Endothelial cell of umbilical vein (primary cell): ENCODE data around the gene OR4C45. TPM values are rescaled to one million over a fixed set of nuclear protein-coding genes. Genes with fewer than 3 reads are reported as not detected.

ENCODE experiments used
- BruUV-seq: library from RNA; stranded (reverse); fragments of 400-500 nt; replicated peaks from 2 replicates; lab custom pipeline; 2021; lab: Mats Ljungman, UMichigan
- CTCF ChIA-PET: fragments of 300-600, 350-600 bp; sonication (Branson Sonifier 250); formaldehyde crosslinking; loops from one replicate; lab custom pipeline; 2021; ENCODE audit warnings: antibody characterized with exemption, inconsistent platforms; lab: Charles Lee
- POLR2A ChIA-PET: fragments of 300-600, 350-600 bp; sonication (Branson Sonifier 250); formaldehyde crosslinking; loops from one replicate; lab custom pipeline; 2021; ENCODE audit warnings: antibody characterized with exemption, inconsistent platforms; lab: Charles Lee
- DNase-seq: peaks from one replicate; pipeline ENCODE4 v3.0.0-alpha.2; 2011; ENCODE audit warnings: low read depth, low spot score
- FAIRE-seq: peaks from 2 replicates; lab custom pipeline; 2011; peaks lifted over from hg19 to GRCh38; lab: Jason Lieb, UNC
- H2AFZ ChIP-seq: 2 replicates; pipeline ENCODE4 v1.6.0; 2012; ENCODE audit warnings: low read depth, low read length, control low read depth, inconsistent platforms
- H3K27ac ChIP-seq: 2 replicates; pipeline ENCODE4 v1.5.1; 2011; ENCODE audit warnings: low read depth, mild to moderate bottlenecking, control low read depth, low read length, moderate library complexity; ENCODE audit not compliant: insufficient read depth
- H3K27me3 ChIP-seq, 2 experiments: 2 replicates each; pipeline versions ENCODE4 v1.6.0 to v1.6.1; 2011; ENCODE audit warnings: low read length in 2 of 2, mixed read lengths in 1 of 2; ENCODE audit not compliant: control insufficient read depth in 2 of 2, insufficient read depth in 2 of 2
- H3K36me3 ChIP-seq, 2 experiments: 2 replicates in 1 of 2; 3 replicates in 1 of 2; pipeline ENCODE4 v1.5.1; 2011; ENCODE audit warnings: low read length in 2 of 2, mild to moderate bottlenecking in 1 of 2, moderate library complexity in 1 of 2; ENCODE audit not compliant: control insufficient read depth in 2 of 2, insufficient read depth in 2 of 2; ENCODE audit errors: extremely low read depth in 1 of 2
- H3K4me1 ChIP-seq: 3 replicates; pipeline ENCODE4 v1.5.1; 2011; ENCODE audit warnings: mild to moderate bottlenecking, low read length; ENCODE audit not compliant: control insufficient read depth, insufficient read depth; ENCODE audit errors: extremely low read depth
- H3K4me2 ChIP-seq: 2 replicates; pipeline ENCODE4 v1.6.1; 2011; ENCODE audit warnings: low read length, control low read depth, mixed read lengths; ENCODE audit not compliant: insufficient read depth
- H3K4me3 ChIP-seq, 3 experiments: fragments of 200-600 bp in 1 of 3; sonication (generic), shearing (Covaris generic) in 1 of 3; replicated peaks in 1 of 3; 2 replicates each; pipeline ENCODE4 v1.5.1; 2011 to 2016; ENCODE audit warnings: control low read depth in 3 of 3, low read length in 3 of 3, mild to moderate bottlenecking in 2 of 3, inconsistent platforms in 1 of 3, low read depth in 1 of 3, moderate library complexity in 1 of 3; ENCODE audit not compliant: insufficient read depth in 1 of 3
- H3K79me2 ChIP-seq: 2 replicates; pipeline ENCODE4 v1.6.0; 2012; ENCODE audit warnings: low read length, inconsistent platforms; ENCODE audit not compliant: control insufficient read depth, insufficient read depth
- H3K9ac ChIP-seq: replicated peaks from 2 replicates; pipeline ENCODE3; 2011; ENCODE audit warnings: low read length, control low read depth; ENCODE audit not compliant: insufficient read depth; ENCODE audit errors: extremely low read depth
- H3K9me1 ChIP-seq: replicated peaks from 3 replicates; pipeline ENCODE4 v1.6.0; 2011; ENCODE audit warnings: mild to moderate bottlenecking, low read length; ENCODE audit not compliant: control insufficient read depth, insufficient read depth; ENCODE audit errors: extremely low read depth
- H3K9me3 ChIP-seq: replicated peaks from 2 replicates; pipeline ENCODE4 v1.5.1; 2012; ENCODE audit warnings: low read length, inconsistent platforms; ENCODE audit not compliant: control insufficient read depth, insufficient read depth
- H4K20me1 ChIP-seq: replicated peaks from 2 replicates; pipeline ENCODE3; 2011; ENCODE audit warnings: mild to moderate bottlenecking, low read length; ENCODE audit not compliant: control insufficient read depth, insufficient read depth; ENCODE audit errors: extremely low read depth
- CTCF ChIP-seq, 2 donors: IDR thresholded peaks; 1 replicate in 1 of 2; 2 replicates in 1 of 2; pipeline ENCODE4 v1.5.1; 2011; ENCODE audit warnings: low read length in 2 of 2, mild to moderate bottlenecking in 2 of 2, moderate library complexity in 2 of 2, control low read depth in 1 of 2, inconsistent platforms in 1 of 2, low read depth in 1 of 2; ENCODE audit not compliant: insufficient read depth in 1 of 2; ENCODE audit errors: extremely low read depth in 1 of 2
- EZH2 ChIP-seq: IDR thresholded peaks from 2 replicates; pipeline ENCODE4 v1.6.1; 2012; ENCODE audit warnings: borderline replicate concordance, low read depth, mild to moderate bottlenecking, moderate library complexity, low read length, inconsistent platforms; ENCODE audit not compliant: severe bottlenecking
- FOS ChIP-seq: IDR thresholded peaks from 2 replicates; pipeline ENCODE4 v1.6.1; 2011; ENCODE audit warnings: mild to moderate bottlenecking, low read length, moderate library complexity, borderline replicate concordance; ENCODE audit not compliant: insufficient read depth
- GATA2 ChIP-seq: IDR thresholded peaks from 2 replicates; pipeline ENCODE4 v1.7.0; 2011; ENCODE audit warnings: low read depth, mild to moderate bottlenecking, moderate library complexity, mixed read lengths, low read length; ENCODE audit not compliant: insufficient read length, insufficient read depth
- JUN ChIP-seq: IDR thresholded peaks from 2 replicates; pipeline ENCODE4 v1.6.1; 2011; ENCODE audit warnings: borderline replicate concordance, low read depth; ENCODE audit not compliant: insufficient read length, insufficient read depth
- MAX ChIP-seq: IDR thresholded peaks from 2 replicates; pipeline ENCODE4 v1.6.1; 2011; ENCODE audit not compliant: insufficient read depth, insufficient read length
- MYC ChIP-seq: IDR thresholded peaks from one replicate; pipeline ENCODE4 v1.6.1; 2011; ENCODE audit warnings: mild to moderate bottlenecking, low read depth, low read length
- POLR2A ChIP-seq: IDR thresholded peaks from 2 replicates; pipeline ENCODE4 v1.6.1; 2012; ENCODE audit warnings: low read depth, mild to moderate bottlenecking, control low read depth, low read length
- POLR2AphosphoS5 ChIP-seq: IDR thresholded peaks from 2 replicates; pipeline ENCODE4 v1.6.1; 2012; ENCODE audit warnings: low read depth, mild to moderate bottlenecking, control low read depth, low read length, moderate library complexity; ENCODE audit not compliant: insufficient read depth
- dilution Hi-C: fragments of 300-500 bp; cut with MboI; formaldehyde crosslinking; loops from one replicate; pipeline ENCODE4 v1.15.0; 2019; ENCODE audit warnings: low sequenced_read_pairs; ENCODE audit not compliant: extremely low pct_ligation_motif_present
- intact Hi-C: fragments of 100-400 bp; cut with micrococcal nuclease; formaldehyde crosslinking; loops from one replicate; pipeline ENCODE4 v1.10.0; 2022
- polyA plus RNA-seq, 4 experiments: library from polyadenylated mRNA; depleted of rRNA in 3 of 4; stranded (reverse) in 3 of 4; unstranded in 1 of 4; fragments of >200 nt; gene quantifications; 2 replicates each; pipeline versions ENCODE4 v1.2.1 to v1.2.3, GENCODE V29; 2011 to 2012; ENCODE audit warnings: missing spikeins in 1 of 4
- total RNA-seq: library from RNA; stranded (reverse); gene quantifications from 2 replicates; pipeline ENCODE4 v1.2.3, GENCODE V29; 2021

The OR4C45 gene
- total and polyA plus RNA-seq, 2 donors (not counting 3 experiments of a cell fraction or from before 2014, with no cell fraction given), result not detected

GRCh38 chr11:50077526-50077925, 44.9 kb downstream of the OR4C45 start:
- no peaks in the 10 kb centered on the region for H3K27me3 ChIP-seq
- no peak overlapping the region for H3K9ac ChIP-seq
- no peaks in the 10 kb centered on the region for H3K4me1 ChIP-seq
- DNase-seq, result no peak
- CTCF ChIA-PET, result no interaction called here
- H3K79me2 ChIP-seq, result no peaks in the 10 kb centered on the region
- H3K27ac ChIP-seq, result no peak overlapping the region
- no peak overlapping the region for H2AFZ ChIP-seq
- H3K4me3 ChIP-seq, result no peak overlapping the region
- POLR2A ChIA-PET, result no interaction called here
- intact Hi-C loops (no loop called here), dilution Hi-C loops (no loop called here)
- no peaks in the 10 kb centered on the region for H3K9me3 ChIP-seq
- no TSS peak for BruUV-seq
- TF ChIP-seq EZH2, result no peak
- TF ChIP-seq MYC, result no peak
- no peak for TF ChIP-seq POLR2AphosphoS5
- no peak for TF ChIP-seq JUN
- TF ChIP-seq GATA2, result no peak
- TF ChIP-seq FOS, result no peak
- no peak for TF ChIP-seq CTCF (IDR thresholded peaks at IDR 0.05; ENCODE audit: extremely low read depth in 1 of 2, insufficient read depth in 1 of 2, low read depth in 1 of 2, low read length in 2 of 2)
- TF ChIP-seq MAX, result no peak
- no peak for TF ChIP-seq POLR2A
- no peak for FAIRE-seq
- H3K4me2 ChIP-seq, result no peak overlapping the region
- H3K9me1 ChIP-seq, result no peaks in the 10 kb centered on the region
- H3K36me3 ChIP-seq, result no peaks in the 10 kb centered on the region
- H4K20me1 ChIP-seq, result no peaks in the 10 kb centered on the region
